T-cell (primary cell): ENCODE results near the gene TTI1. TPM values are rescaled to one million over a fixed set of nuclear protein-coding genes. Genes with fewer than 3 reads are reported as not detected.

Experiments used
- ATAC-seq, 4 experiments: fragments of 200-7000 bp in 3 of 4; fragments of 150-1000 bp in 1 of 4; cut with Tn5 transposase; replicated peaks in 1 of 4; 1 replicate in 3 of 4; 2 replicates in 1 of 4; pipeline ENCODE4 v1.10.0; 2021; ENCODE audit warnings: moderate library complexity in 3 of 4, mild to moderate bottlenecking in 2 of 4, moderate number of reproducible peaks in 1 of 4
- CTCF ChIA-PET, 2 donors: fragments of 300-600 bp; sonication (Branson Sonifier 250); formaldehyde crosslinking; loops; one replicate each; lab custom pipeline; 2022; ENCODE audit warnings: antibody characterized with exemption in 2 of 2; lab: Charles Lee
- POLR2A ChIA-PET, 2 donors: fragments of 300-600 bp; sonication (Branson Sonifier 250); formaldehyde crosslinking; loops; one replicate each; lab custom pipeline; 2022; ENCODE audit warnings: antibody characterized with exemption in 2 of 2; lab: Charles Lee
- DNase-seq, 35 experiments: peaks; one replicate each; pipeline versions ENCODE4 v3.0.0 to v3.0.0-alpha.2; 2013 to 2023
- H3K27ac ChIP-seq: one replicate; pipeline ENCODE4 v1.5.1; 2013; ENCODE audit warnings: low read length
- H3K27me3 ChIP-seq, 2 experiments: replicated peaks in 1 of 2; 1 replicate in 1 of 2; 2 replicates in 1 of 2; pipeline versions ENCODE4 v1.6.1 to v1.7.0; 2013; ENCODE audit warnings: low read length in 1 of 2, mixed read lengths in 1 of 2; ENCODE audit not compliant: control insufficient read depth in 2 of 2, insufficient read depth in 2 of 2; ENCODE audit errors: extremely low read depth in 1 of 2
- H3K36me3 ChIP-seq, 2 donors: 1 replicate in 1 of 2; 2 replicates in 1 of 2; pipeline versions ENCODE4 v1.6.1 to v1.7.0; 2013; ENCODE audit warnings: low read length in 1 of 2; ENCODE audit not compliant: control insufficient read depth in 2 of 2, insufficient read depth in 1 of 2; ENCODE audit errors: extremely low read depth in 1 of 2
- H3K4me1 ChIP-seq, 2 experiments: 1 replicate in 1 of 2; 2 replicates in 1 of 2; pipeline versions ENCODE4 v1.6.1 to v1.7.0; 2013; ENCODE audit warnings: low read length in 2 of 2, mixed read lengths in 1 of 2; ENCODE audit not compliant: insufficient read depth in 2 of 2, control insufficient read depth in 1 of 2; ENCODE audit errors: extremely low read depth in 1 of 2
- H3K4me3 ChIP-seq, 2 donors: 1 replicate in 1 of 2; 2 replicates in 1 of 2; pipeline versions ENCODE4 v1.5.1 to v1.7.0; 2013; ENCODE audit warnings: mild to moderate bottlenecking in 2 of 2, low read length in 1 of 2, moderate library complexity in 1 of 2; ENCODE audit not compliant: control insufficient read depth in 1 of 2; ENCODE audit errors: extremely low read depth in 1 of 2
- H3K9me3 ChIP-seq: 2 replicates; pipeline ENCODE4 v1.7.0; 2013
- H3K27ac Mint-ChIP-seq, 2 donors: one replicate each; pipeline ENCODE4 v1.8.0; 2020 to 2021; ENCODE audit warnings: mild to moderate bottlenecking in 2 of 2, mixed read lengths in 2 of 2
- H3K27me3 Mint-ChIP-seq, 2 donors: one replicate each; pipeline ENCODE4 v1.8.0; 2021 to 2022; ENCODE audit warnings: mixed read lengths in 2 of 2
- H3K36me3 Mint-ChIP-seq: one replicate; pipeline ENCODE4 v1.8.0; 2021; ENCODE audit warnings: mixed read lengths
- H3K4me1 Mint-ChIP-seq, 3 donors: one replicate each; pipeline ENCODE4 v1.8.0; 2020 to 2022; ENCODE audit warnings: mixed read lengths in 3 of 3, mild to moderate bottlenecking in 1 of 3
- H3K4me3 Mint-ChIP-seq, 3 donors: one replicate each; pipeline ENCODE4 v1.8.0; 2020 to 2022; ENCODE audit warnings: mild to moderate bottlenecking in 3 of 3, mixed read lengths in 3 of 3, moderate library complexity in 3 of 3
- H3K9me3 Mint-ChIP-seq, 3 donors: one replicate each; pipeline ENCODE4 v1.8.0; 2020 to 2022; ENCODE audit warnings: mixed read lengths in 3 of 3
- WGBS: methylation state at CpG from one replicate; pipeline ENCODE4 v1.1.5; 2013; ENCODE audit warnings: missing lambda C conversion rate; ENCODE audit not compliant: insufficient coverage; 5-methylcytosine and 5-hydroxymethylcytosine counted together
- total RNA-seq, 35 experiments: library from RNA in 6 of 35; stranded (reverse) in 6 of 35; fragments of 120-200 nt in 1 of 35; gene quantifications; one replicate each; pipeline versions ENCODE4 v1.2.1 to v1.2.4 and lab custom pipeline; 2013 to 2026

The TTI1 gene
- total RNA-seq, 5 donors from 2014 or later (not counting 1 experiment from before 2014, with no cell fraction given), result 17.8 to 27.6 (median 23.2) TPM

- Histone ChIP-seq H3K27ac (no peak overlapping the region), H3K9me3 (no peaks in the 10 kb centered on the region), H3K4me1 (no peaks in the 10 kb centered on the region), H3K4me3 (no peak overlapping the region), H3K27me3 (no peaks in the 10 kb centered on the region), H3K36me3 (peaks cover 14 to 75% of the 10 kb centered on the region in 2 donors)
- Mint-ChIP-seq H3K36me3 (peaks cover 52% of the 10 kb centered on the region), H3K27me3 (no peaks in the 10 kb centered on the region), H3K4me1 (no peaks in the 10 kb centered on the region), H3K27ac (no peak overlapping the region), H3K4me3 (no peak overlapping the region), H3K9me3 (peaks cover 0 to 5% (median 0%) of the 10 kb centered on the region in 3 donors)
- POLR2A ChIA-PET, result no interaction called here
- DNase-seq (no peak), ATAC-seq (no peak)
- 100% methylated on average over 5 of the region's 10 CpGs for WGBS
- CTCF ChIA-PET, result no interaction called here
Measured at GRCh38 chr20:38065764-38066375, 32.6 kb upstream of the TTI1 start.

- DNase-seq, result no peak
- WGBS, result no CpG with 5 or more reads among the region's 7 CpGs
- H3K9me3 Mint-ChIP-seq, result no peaks in the 10 kb centered on the region
- H3K9me3 ChIP-seq, result no peaks in the 10 kb centered on the region
- no peaks in the 10 kb centered on the region for H3K4me1 Mint-ChIP-seq
- H3K27ac ChIP-seq, result no peak overlapping the region
- no peak for ATAC-seq
- H3K36me3 Mint-ChIP-seq, result peaks cover 56% of the 10 kb centered on the region
- H3K4me1 ChIP-seq, result no peaks in the 10 kb centered on the region
- H3K4me3 Mint-ChIP-seq, result no peak overlapping the region
- H3K27me3 Mint-ChIP-seq, result no peaks in the 10 kb centered on the region
- no peak overlapping the region for H3K4me3 ChIP-seq
- POLR2A ChIA-PET, result interaction anchor here in 1 of 2 donors (0.9 kb wide), 1 partner anchor 439 kb away, joined by 10 read pairs; no protein-coding TSS in a partner anchor
- peaks cover 21 to 84% of the 10 kb centered on the region in 2 donors for H3K36me3 ChIP-seq
- H3K27me3 ChIP-seq, result no peaks in the 10 kb centered on the region
- H3K27ac Mint-ChIP-seq, result no peak overlapping the region
- CTCF ChIA-PET, result interaction anchor here (0.7 to 1.0 kb wide), 2 partner anchors 9 to 109 kb away, joined by 3 read pairs; no protein-coding TSS in a partner anchor
Measured at GRCh38 chr20:38063911-38064530, 30.8 kb upstream of the TTI1 start.

- no peak for DNase-seq
- peaks cover 15 to 90% of the 10 kb centered on the region in 2 donors for H3K36me3 ChIP-seq
- no peaks in the 10 kb centered on the region for H3K27me3 ChIP-seq
- no peak overlapping the region for H3K27ac Mint-ChIP-seq
- CTCF ChIA-PET, result interaction anchor here in 1 of 2 donors (0.8 kb wide), 1 partner anchor 158 kb away, joined by 3 read pairs; no protein-coding TSS in a partner anchor
- H3K27me3 Mint-ChIP-seq, result no peaks in the 10 kb centered on the region
- peaks cover 50% of the 10 kb centered on the region for H3K36me3 Mint-ChIP-seq
- no peaks in the 10 kb centered on the region for H3K4me1 ChIP-seq
- H3K27ac ChIP-seq, result no peak overlapping the region
- H3K4me3 Mint-ChIP-seq, result no peak overlapping the region
- no peak for ATAC-seq
- H3K4me1 Mint-ChIP-seq, result no peaks in the 10 kb centered on the region
- no peaks in the 10 kb centered on the region for H3K9me3 Mint-ChIP-seq
- H3K4me3 ChIP-seq, result no peak overlapping the region
- POLR2A ChIA-PET, result no interaction called here
- WGBS, result 97% methylated on average over 4 of the region's 5 CpGs
- no peaks in the 10 kb centered on the region for H3K9me3 ChIP-seq
Measured at GRCh38 chr20:38062890-38063289, 29.6 kb upstream of the TTI1 start.

GRCh38 chr20:38061109-38061508 lies 27.9 kb upstream of the TTI1 start:
- no peak overlapping the region for H3K4me3 ChIP-seq
- no peak for ATAC-seq
- ChIA-PET CTCF (interaction anchor here in 1 of 2 donors (0.7 to 1.2 kb wide), 2 partner anchors 34 to 160 kb away, joined by 3 to 8 read pairs; no protein-coding TSS in a partner anchor), POLR2A (no interaction called here)
- WGBS, result no CpG with 5 or more reads among the region's 4 CpGs
- H3K4me1 Mint-ChIP-seq, result peaks cover 7 to 13% (median 11%) of the 10 kb centered on the region in 3 donors
- DNase-seq, result no peak
- no peak overlapping the region for H3K27ac Mint-ChIP-seq
- peaks cover 39% of the 10 kb centered on the region for H3K36me3 Mint-ChIP-seq
- H3K27ac ChIP-seq, result no peak overlapping the region
- H3K4me1 ChIP-seq, result no peaks in the 10 kb centered on the region
- H3K9me3 ChIP-seq, result no peaks in the 10 kb centered on the region
- no peaks in the 10 kb centered on the region for H3K27me3 ChIP-seq
- H3K4me3 Mint-ChIP-seq, result no peak overlapping the region
- H3K36me3 ChIP-seq, result peaks cover 15 to 87% of the 10 kb centered on the region in 2 donors
- H3K9me3 Mint-ChIP-seq, result no peaks in the 10 kb centered on the region
- H3K27me3 Mint-ChIP-seq, result no peaks in the 10 kb centered on the region

GRCh38 chr20:38060536-38060935 lies 27.3 kb upstream of the TTI1 start:
- Mint-ChIP-seq H3K27me3 (no peaks in the 10 kb centered on the region), H3K36me3 (peaks cover 38% of the 10 kb centered on the region), H3K4me1 (peaks cover 11 to 16% (median 14%) of the 10 kb centered on the region in 3 donors), H3K9me3 (no peaks in the 10 kb centered on the region), H3K4me3 (no peak overlapping the region), H3K27ac (no peak overlapping the region)
- H3K36me3 ChIP-seq, result peaks cover 15 to 81% of the 10 kb centered on the region in 2 donors
- H3K4me1 ChIP-seq, result no peaks in the 10 kb centered on the region
- no peak for DNase-seq
- ATAC-seq, result no peak
- no peaks in the 10 kb centered on the region for H3K27me3 ChIP-seq
- no peak overlapping the region for H3K27ac ChIP-seq
- H3K4me3 ChIP-seq, result no peak overlapping the region
- 100% methylated on average over 5 of the region's 5 CpGs for WGBS
- no peaks in the 10 kb centered on the region for H3K9me3 ChIP-seq
- POLR2A ChIA-PET, result no interaction called here
- CTCF ChIA-PET, result interaction anchor here in 1 of 2 donors (0.7 to 1.2 kb wide), 2 partner anchors 33 to 161 kb away, joined by 3 to 8 read pairs; no protein-coding TSS in a partner anchor

DNA sequence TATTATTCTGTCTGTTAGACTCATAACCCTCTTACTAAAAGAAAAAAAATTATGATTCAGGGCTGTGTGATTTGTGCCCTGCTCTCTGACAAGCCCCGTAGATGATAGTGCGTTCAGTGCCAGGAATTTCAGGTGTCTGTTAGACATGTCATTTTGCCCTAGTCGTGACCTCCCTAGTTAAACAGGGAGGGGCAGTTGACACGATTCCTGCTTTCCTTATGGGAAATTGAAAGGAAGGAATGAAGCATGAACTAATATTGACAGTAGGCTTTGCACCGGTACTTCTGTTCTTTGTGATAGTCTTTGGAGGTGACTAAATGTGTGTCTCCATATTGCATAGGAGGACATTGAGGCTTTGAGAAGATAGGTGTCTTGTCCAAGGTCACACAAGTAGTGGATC lies 26.6 kb upstream of the TTI1 start:
- no peak for ATAC-seq
- CTCF ChIA-PET, result interaction anchor here in 1 of 2 donors (1.0 kb wide), 1 partner anchor 161 kb away, joined by 6 read pairs; no protein-coding TSS in a partner anchor
- 96% methylated on average over 4 of the region's 5 CpGs for WGBS

More for the DNA sequence above, 26.6 kb upstream of the TTI1 start:
- no peaks in the 10 kb centered on the region for H3K9me3 ChIP-seq
- POLR2A ChIA-PET, result no interaction called here
- no peaks in the 10 kb centered on the region for H3K27me3 ChIP-seq
- Mint-ChIP-seq H3K4me1 (peaks cover 14 to 20% (median 18%) of the 10 kb centered on the region in 3 donors), H3K9me3 (no peaks in the 10 kb centered on the region), H3K4me3 (no peak overlapping the region), H3K27ac (no peak overlapping the region), H3K27me3 (no peaks in the 10 kb centered on the region), H3K36me3 (peaks cover 42% of the 10 kb centered on the region)
- H3K4me3 ChIP-seq, result no peak overlapping the region
- peaks cover 15 to 77% of the 10 kb centered on the region in 2 donors for H3K36me3 ChIP-seq
- no peak for DNase-seq
- no peaks in the 10 kb centered on the region for H3K4me1 ChIP-seq
- no peak overlapping the region for H3K27ac ChIP-seq
